Colonic mucosa (tissue), 4 donors: ENCODE data around the gene AAMDC. TPM values are rescaled to one million over a fixed set of nuclear protein-coding genes. Genes with fewer than 3 reads are reported as not detected.
"Not testable (repeated sequence)": the region's sequence is repeated elsewhere in the genome, so short reads cannot be mapped to it uniquely, and the experiment has no call there.

Experiments
- DNase-seq: peaks from one replicate; pipeline ENCODE4 v3.0.0-alpha.2; 2020
- H3K27ac ChIP-seq: fragments of 200-600 bp; one replicate; pipeline ENCODE4 v1.8.0; 2021
- H3K27me3 ChIP-seq: fragments of 200-600 bp; one replicate; pipeline ENCODE4 v1.8.0; 2021
- H3K36me3 ChIP-seq: fragments of 200-600 bp; one replicate; pipeline ENCODE4 v1.8.0; 2021
- H3K4me1 ChIP-seq: fragments of 200-600 bp; one replicate; pipeline ENCODE4 v1.8.0; 2021; ENCODE audit warnings: mild to moderate bottlenecking
- H3K4me3 ChIP-seq: fragments of 200-600 bp; one replicate; pipeline ENCODE4 v1.8.0; 2021
- H3K9ac ChIP-seq, 2 donors: one replicate each; pipeline ENCODE4 v1.7.0; 2013; ENCODE audit warnings: control low read depth in 2 of 2, low read depth in 2 of 2, low read length in 2 of 2
- H3K9me3 ChIP-seq: fragments of 200-600 bp; one replicate; pipeline ENCODE4 v1.8.0; 2021
- intact Hi-C: fragments of 100-400 bp; cut with DNase I; formaldehyde crosslinking; loops from one replicate; pipeline ENCODE4 v1.14.1; 2022
- total RNA-seq, 2 donors: library from RNA; stranded (reverse); fragmentation: NEBNext Ultra II Directional in 1 of 2; extraction: Animal tissue kit (Norgen Biotek cat#: 25700) in 1 of 2; gene quantifications; one replicate each; pipeline ENCODE4 v1.2.1, GENCODE V29; 2021
- TF ChIP-seq, protein P1 (sequence below): fragments of 200-600 bp; IDR thresholded peaks from one replicate; pipeline ENCODE4 v1.8.0; 2022; ENCODE audit warnings: antibody characterized with exemption, mild to moderate bottlenecking
- donor health status: healthy.
- donor health status: DM: no; HTN: no; CAD: no.
- donor health status: DM: no; HTN: no; CAD: no.

Gene AAMDC
- total RNA-seq, 2 donors from 2014 or later: 12.9 to 20.0 TPM

DNA sequence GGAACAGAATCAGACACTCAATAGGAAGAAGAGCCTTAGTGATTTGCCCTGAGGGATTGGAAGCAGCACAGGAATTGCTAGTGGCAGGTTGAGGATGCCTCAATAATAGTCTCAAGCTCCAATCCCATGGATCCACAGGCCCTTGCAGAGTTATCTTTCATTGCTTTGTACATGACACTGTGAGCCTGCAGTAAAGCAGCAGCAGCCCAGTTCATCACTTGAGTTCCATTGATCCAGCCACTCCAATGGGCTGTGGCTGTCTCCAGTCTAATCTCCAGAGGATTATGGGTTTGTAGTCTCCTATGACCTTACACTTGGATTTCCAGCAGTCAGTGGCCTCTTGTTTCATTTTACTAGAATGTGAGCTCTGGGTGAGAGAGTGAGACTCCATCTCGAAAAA is 45.4 kb downstream of the AAMDC start:
- TF ChIP-seq, protein P1, sequence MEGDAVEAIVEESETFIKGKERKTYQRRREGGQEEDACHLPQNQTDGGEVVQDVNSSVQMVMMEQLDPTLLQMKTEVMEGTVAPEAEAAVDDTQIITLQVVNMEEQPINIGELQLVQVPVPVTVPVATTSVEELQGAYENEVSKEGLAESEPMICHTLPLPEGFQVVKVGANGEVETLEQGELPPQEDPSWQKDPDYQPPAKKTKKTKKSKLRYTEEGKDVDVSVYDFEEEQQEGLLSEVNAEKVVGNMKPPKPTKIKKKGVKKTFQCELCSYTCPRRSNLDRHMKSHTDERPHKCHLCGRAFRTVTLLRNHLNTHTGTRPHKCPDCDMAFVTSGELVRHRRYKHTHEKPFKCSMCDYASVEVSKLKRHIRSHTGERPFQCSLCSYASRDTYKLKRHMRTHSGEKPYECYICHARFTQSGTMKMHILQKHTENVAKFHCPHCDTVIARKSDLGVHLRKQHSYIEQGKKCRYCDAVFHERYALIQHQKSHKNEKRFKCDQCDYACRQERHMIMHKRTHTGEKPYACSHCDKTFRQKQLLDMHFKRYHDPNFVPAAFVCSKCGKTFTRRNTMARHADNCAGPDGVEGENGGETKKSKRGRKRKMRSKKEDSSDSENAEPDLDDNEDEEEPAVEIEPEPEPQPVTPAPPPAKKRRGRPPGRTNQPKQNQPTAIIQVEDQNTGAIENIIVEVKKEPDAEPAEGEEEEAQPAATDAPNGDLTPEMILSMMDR: no peak
- Histone ChIP-seq H3K4me3 (no peak overlapping the region), H3K9ac (no peak overlapping the region), H3K4me1 (no peaks in the 10 kb centered on the region), H3K9me3 (no peaks in the 10 kb centered on the region), H3K36me3 (no peaks in the 10 kb centered on the region), H3K27me3 (no peaks in the 10 kb centered on the region), H3K27ac (no peak overlapping the region)
- no peak for DNase-seq
- intact Hi-C loops: no loop called here

DNA sequence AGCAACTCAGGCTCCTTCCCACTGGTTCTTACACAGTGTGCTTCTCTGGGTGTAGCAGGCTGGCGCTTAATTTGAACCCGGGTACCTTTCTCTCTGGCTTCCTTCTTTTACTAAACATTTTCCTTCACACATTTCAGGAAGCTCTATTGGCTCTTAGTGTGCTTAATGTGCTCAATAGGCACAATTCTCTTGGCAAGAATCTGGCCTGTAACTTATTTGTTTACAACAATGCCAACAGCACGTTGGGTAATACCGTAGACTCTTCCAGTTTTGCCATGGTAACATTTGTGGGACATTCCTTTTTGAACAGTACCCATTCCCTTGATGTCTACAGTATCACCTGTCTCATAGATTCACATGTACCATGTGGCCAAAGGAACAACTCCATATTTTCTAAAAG is 47.8 kb downstream of the AAMDC start:
- no peak overlapping the region for H3K27ac ChIP-seq
- H3K4me3 ChIP-seq: no peak overlapping the region
- no peaks in the 10 kb centered on the region for H3K9me3 ChIP-seq
- no peaks in the 10 kb centered on the region for H3K36me3 ChIP-seq
- no peak overlapping the region for H3K9ac ChIP-seq
- no peak for DNase-seq
- intact Hi-C loops: no loop called here
- TF ChIP-seq, protein P1: no peak
- H3K27me3 ChIP-seq: no peaks in the 10 kb centered on the region
- H3K4me1 ChIP-seq: no peaks in the 10 kb centered on the region

DNA sequence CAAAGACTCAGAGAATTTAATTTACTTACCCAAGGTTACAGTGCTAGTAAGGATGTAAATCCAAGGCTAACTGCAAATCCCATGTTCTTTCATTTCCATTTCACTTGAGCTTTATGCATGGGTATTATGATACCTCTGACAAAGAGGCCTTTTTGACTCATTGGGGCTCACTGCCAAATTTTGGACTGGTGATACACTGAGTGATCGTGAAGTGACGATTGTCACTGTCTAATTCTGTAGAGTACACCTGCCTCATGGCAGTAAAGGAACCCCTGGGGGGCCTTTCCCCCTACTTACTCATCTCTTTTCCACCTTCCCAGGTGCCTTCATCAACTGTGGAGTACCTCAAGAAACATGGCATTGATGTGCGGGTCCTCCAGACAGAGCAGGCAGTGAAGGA is 50.9 kb downstream of the AAMDC start:
- Histone ChIP-seq H3K4me3 (no peak overlapping the region), H3K9ac (no peak overlapping the region), H3K27me3 (no peaks in the 10 kb centered on the region), H3K4me1 (no peaks in the 10 kb centered on the region), H3K27ac (no peak overlapping the region), H3K9me3 (no peaks in the 10 kb centered on the region), H3K36me3 (no peaks in the 10 kb centered on the region)
- intact Hi-C loops: no loop called here
- TF ChIP-seq, protein P1: no peak
- no peak for DNase-seq

DNA sequence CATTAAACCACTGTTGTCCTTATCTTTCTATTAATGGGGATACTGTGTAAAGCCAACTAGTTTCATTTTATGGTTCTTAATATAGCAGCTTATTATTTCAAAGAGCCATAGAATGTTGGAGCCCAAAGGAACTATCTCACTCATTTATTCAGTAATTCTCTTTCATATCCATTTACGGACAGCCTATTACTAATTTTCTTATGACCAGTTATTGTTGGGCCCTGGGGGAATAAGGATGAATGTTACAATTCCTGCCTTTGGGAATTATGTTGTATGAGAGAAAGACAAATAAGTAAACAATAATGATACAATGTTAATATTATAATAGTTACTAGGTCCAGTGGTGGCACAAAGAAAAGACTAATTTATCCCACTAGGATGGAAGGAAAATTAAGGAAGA is 52.4 kb downstream of the AAMDC start:
- DNase-seq: no peak
- TF ChIP-seq, protein P1: no peak
- Histone ChIP-seq H3K36me3 (no peaks in the 10 kb centered on the region), H3K27ac (no peak overlapping the region), H3K4me1 (no peaks in the 10 kb centered on the region), H3K27me3 (no peaks in the 10 kb centered on the region), H3K9me3 (no peaks in the 10 kb centered on the region), H3K4me3 (no peak overlapping the region), H3K9ac (no peak overlapping the region)
- intact Hi-C loops: no loop called here

DNA sequence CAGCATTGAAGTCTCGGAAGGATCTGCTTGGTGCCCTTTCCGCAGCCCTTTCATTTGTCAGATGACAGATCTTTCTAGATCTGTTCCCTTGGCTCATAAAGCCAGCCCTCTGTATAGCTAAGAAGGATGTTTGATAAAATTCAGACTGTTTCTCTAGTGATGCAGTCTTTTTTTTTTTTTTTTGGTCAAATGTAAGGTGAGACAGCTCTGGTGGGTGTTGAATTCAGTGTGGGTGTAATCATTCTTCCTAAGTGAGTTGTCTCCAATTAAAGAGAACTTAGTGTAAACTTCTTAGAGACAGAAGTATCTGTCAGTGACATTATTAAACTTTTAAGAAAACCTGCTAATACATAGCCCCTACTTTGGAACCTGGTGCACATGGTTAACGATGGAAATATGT is 53.3 kb downstream of the AAMDC start:
- Histone ChIP-seq H3K27ac (no peak overlapping the region), H3K36me3 (no peaks in the 10 kb centered on the region), H3K27me3 (no peaks in the 10 kb centered on the region), H3K4me3 (no peak overlapping the region), H3K9me3 (no peaks in the 10 kb centered on the region), H3K9ac (no peak overlapping the region), H3K4me1 (no peaks in the 10 kb centered on the region)
- intact Hi-C loops: no loop called here
- TF ChIP-seq, protein P1: no peak
- no peak for DNase-seq

DNA sequence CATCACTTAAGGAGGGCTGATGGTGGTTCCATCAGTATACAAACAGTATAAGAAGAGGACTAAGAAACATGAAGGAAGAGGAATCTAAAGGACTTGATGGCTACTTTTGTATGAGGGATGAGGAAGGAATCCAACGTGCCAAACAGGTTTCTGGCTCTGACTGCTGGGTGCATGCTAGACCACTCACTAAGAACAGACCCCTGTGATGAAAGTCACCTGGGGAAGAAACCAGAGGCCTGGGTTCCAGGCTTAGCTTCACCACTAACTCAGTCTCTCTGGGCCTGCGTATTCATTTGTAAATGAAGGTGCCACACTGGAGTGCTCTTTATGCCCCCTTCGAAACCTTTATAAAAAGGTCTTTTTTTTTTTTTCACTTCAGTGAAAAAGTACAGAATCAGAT is 55.1 kb downstream of the AAMDC start:
- Histone ChIP-seq H3K27ac (no peak overlapping the region), H3K4me1 (no peaks in the 10 kb centered on the region), H3K36me3 (no peaks in the 10 kb centered on the region), H3K27me3 (no peaks in the 10 kb centered on the region), H3K9me3 (no peaks in the 10 kb centered on the region), H3K9ac (no peak overlapping the region), H3K4me3 (no peak overlapping the region)
- intact Hi-C loops: no loop called here
- no peak for DNase-seq
- TF ChIP-seq, protein P1: no peak

DNA sequence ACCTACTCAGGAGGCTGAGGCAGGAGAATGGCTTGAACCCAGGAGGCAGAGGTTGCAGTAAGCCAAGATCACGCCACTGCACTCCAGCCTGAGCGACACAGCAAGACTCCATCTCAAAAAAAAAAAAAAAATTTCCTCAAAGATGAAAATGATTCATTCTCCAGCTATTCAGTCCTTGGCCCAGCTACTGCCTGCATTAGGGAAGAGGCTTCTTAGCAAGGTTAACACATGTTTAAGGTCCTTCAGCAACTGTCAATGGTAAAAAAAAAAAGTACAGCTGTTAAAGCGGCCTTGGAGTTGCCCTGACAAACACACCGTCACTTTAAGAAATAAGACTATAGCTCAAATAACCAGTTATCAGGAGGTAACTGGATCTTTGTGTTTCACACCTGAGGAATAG is 57.3 kb downstream of the AAMDC start:
- H3K27ac ChIP-seq, intact Hi-C loops, H3K36me3 ChIP-seq, H3K9me3 ChIP-seq, H3K4me3 ChIP-seq, H3K9ac ChIP-seq, H3K4me1 ChIP-seq, DNase-seq, H3K27me3 ChIP-seq: not testable (repeated sequence)
